ENCODE data around the gene MRPS27.

GRCh38 chr5:72183101-72183520 lies 136.9 kb downstream of the MRPS27 start:
- no peak for TF ChIP-seq CTCF (IDR thresholded peaks at IDR 0.05)
- no peak for TF ChIP-seq POLR2A (IDR thresholded peaks at IDR 0.05)
